T-helper 2 cell (primary cell): ENCODE results near the gene NOP56.
A peak's percentile ranks its signal among the peaks of the same experiment; 100 is the strongest.
"Not testable (repeated sequence)": the region's sequence is repeated elsewhere in the genome, so short reads cannot be mapped to it uniquely, and the experiment has no call there.

Experiments
- DNase-seq, 5 experiments: peaks; one replicate each; pipeline versions ENCODE4 v3.0.0 to v3.0.0-alpha.2; 2012 to 2022

Gene NOP56

DNA sequence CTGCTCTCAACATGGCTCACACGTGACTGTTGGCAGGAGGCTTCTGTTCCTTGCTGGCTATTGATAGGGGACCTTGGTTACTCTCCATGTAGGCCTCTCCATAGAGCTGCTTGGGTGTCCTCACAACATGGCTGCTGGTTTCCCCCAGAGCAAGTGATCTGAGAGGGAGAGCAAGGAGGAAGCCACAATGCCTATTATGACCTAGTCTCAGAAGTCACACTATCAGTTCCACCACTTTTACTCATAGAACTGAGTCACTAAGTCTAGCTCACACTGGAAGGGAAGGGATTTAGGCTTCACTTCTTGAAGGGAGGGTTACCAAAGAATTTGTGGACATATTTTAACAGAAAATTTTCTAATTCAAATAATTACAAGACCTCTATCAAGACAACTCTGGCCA, 8.7 kb upstream of the NOP56 start:
- no peak for DNase-seq

DNA sequence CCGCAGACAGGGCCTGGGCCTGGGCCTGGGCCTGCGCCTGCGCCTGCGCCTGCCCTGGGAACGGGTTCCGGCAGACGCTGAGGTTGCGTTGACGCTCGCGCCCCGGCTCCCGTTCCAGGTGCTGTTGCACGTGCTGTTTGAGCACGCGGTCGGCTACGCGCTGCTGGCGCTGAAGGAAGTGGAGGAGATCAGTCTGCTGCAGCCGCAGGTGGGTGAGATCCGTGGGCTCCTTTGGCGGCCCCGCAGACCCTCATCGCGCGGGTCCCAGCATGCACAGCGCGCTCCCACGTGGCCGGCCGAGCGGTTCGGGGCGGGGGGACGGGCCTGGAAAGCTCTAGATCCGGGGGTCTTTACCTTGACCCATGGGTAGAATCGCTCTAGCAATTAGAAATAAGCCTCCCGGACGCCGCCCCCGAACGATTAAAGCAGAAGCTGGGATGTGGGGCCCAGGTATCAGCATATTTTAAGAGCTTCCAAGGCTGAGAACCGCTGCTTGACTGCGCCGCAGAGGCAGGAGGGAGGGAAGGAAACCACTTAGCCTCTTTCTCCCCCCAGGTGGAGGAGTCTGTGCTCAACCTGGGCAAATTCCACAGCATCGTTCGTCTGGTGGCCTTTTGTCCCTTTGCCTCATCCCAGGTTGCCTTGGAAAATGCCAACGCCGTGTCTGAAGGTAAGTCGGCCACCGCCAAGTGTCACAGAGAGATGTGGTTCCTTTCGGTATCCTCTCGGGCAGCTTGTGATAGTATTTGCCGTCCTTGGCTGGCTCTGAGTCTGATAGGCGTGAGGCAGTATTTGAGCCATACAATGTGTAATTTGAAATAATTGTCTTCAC, 508 bp downstream of the NOP56 start:
- peak in 1 of 5 experiments; percentile 35 for DNase-seq

DNA sequence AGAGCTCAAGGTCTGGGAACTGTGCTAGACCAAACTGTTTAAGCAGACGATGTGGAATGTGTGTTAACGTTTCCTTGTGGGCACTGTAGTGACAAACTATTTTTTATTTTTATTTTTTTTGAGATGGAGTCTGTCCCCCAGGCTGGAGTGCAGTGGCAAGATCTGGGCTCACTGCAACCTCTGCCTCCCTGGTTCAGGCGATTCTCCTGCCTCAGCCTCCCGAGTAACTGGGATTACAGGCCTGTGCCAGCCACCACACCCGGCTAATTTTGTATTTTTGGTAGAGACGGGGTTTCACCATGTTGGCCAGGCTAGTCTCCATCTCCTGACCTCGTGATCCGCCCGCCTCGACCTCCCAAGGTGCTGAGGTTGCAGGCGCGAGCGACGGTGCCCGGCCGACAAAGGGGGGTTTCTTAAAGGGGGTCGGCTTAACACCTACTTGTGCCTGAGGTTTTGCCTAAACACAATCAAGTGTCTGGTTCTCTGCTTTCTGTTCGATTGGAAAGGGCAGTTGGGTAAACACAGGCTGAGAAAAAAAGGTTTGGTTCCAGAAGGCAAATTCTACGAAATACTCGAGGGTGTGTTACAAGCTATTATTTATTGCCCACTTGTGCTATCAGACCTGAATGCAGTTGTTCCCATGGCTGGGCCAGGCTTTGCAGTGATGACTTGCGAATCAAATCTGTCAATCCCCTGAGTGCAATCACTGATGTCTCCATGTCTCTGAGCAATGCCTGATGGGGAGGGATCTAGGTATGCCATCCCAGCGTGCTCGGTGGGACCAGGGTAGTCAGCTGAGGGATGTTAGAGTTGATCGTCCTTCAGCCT, 1.3 kb downstream of the NOP56 start:
- DNase-seq, result no peak

DNA sequence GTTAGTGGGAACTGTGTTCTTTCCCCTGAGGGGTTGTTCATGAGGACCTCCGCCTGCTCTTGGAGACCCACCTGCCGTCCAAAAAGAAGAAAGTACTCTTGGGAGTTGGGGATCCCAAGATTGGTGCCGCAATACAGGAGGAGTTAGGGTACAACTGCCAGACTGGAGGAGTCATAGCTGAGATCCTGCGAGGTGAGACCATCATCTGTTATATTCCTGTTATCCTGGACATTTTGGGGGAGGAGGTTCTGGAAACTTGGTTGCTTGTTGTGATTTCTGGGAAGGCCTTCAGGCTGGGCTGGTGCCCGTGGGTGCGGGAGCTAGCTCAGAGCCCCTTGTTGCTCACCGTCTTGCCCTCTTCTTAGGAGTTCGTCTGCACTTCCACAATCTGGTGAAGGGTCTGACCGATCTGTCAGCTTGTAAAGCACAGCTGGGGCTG, 2.0 kb downstream of the NOP56 start:
- no peak for DNase-seq

DNA sequence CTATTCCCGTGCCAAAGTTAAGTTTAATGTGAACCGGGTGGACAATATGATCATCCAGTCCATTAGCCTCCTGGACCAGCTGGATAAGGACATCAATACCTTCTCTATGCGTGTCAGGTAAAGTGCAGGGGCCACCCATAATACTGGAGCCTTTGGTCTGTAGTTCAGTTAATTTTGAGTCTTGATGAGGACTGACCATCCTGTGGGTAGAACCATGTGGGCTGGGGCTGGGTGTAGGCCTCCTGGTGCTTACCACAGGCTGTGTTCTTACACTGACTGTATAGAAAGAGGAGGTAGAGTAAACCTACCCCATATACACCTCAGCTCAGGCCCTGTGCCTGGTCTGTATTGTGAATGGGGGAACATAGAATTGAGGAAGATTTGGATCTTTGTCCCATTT, 2.4 kb downstream of the NOP56 start:
- DNase-seq, result no peak

DNA sequence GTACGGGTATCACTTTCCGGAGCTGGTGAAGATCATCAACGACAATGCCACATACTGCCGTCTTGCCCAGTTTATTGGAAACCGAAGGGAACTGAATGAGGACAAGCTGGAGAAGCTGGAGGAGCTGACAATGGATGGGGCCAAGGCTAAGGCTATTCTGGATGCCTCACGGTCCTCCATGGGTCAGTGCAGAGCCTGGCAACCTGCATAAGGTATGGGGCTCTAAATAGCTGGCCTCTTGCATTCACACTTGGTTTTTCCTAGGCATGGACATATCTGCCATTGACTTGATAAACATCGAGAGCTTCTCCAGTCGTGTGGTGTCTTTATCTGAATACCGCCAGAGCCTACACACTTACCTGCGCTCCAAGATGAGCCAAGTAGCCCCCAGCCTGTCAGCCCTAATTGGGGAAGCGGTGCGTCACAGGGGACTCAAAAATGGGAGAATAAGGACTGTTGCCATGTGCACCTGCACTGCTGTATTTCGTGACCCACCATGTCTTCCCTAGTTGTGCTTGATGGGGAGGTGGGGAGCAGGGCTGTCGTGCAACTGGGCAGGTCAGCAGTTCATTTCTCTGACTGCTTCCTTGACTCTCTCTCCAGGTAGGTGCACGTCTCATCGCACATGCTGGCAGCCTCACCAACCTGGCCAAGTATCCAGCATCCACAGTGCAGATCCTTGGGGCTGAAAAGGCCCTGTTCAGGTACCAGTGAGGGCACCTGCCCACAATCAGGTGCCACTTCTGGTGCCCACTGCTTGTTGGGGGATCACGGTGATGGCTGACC, 3.1 kb downstream of the NOP56 start:
- no peak for DNase-seq

DNA sequence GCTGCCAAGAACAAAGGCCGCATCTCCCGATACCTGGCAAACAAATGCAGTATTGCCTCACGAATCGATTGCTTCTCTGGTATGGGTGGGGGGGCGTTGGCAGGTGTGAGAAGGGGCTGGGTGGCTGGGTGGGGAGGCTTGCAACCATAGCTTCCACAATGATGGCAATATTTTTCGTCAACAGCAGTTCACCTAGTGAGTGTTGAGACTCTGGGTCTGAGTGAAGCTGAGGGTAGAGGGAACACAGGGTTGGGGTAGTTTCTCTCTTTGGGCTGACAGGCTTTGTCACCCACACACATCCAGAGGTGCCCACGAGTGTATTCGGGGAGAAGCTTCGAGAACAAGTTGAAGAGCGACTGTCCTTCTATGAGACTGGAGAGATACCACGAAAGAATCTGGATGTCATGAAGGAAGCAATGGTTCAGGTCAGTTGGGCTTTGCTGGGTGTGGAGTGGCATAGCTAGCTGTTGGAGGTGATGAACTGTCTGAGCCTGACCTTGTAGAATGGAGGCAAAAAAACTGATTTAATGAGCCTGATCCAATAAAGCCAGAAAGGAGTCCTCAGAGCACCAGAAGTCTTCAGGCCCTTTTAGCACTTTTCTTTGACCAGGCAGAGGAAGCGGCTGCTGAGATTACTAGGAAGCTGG, 4.2 kb downstream of the NOP56 start:
- no peak for DNase-seq

DNA sequence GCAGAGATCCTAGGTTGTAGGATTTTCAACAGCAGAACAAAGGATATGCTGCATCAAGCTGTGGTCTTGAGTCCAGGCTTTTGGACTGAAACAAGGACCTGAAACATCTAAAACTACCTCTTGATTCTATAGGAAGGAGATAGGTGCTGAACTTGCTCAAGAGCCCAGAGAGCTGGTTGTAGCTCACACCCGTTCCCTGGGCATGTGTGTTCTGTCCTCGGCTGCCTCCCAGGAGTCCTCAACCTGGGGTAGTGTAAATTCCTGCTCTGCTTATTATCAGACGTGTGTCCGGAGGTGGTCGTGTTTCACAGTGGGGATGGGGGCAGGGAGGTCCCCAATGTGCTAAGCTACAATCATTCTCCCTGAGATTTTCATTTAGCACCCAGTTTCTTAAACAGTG, 4.8 kb downstream of the NOP56 start:
- no peak for DNase-seq

DNA sequence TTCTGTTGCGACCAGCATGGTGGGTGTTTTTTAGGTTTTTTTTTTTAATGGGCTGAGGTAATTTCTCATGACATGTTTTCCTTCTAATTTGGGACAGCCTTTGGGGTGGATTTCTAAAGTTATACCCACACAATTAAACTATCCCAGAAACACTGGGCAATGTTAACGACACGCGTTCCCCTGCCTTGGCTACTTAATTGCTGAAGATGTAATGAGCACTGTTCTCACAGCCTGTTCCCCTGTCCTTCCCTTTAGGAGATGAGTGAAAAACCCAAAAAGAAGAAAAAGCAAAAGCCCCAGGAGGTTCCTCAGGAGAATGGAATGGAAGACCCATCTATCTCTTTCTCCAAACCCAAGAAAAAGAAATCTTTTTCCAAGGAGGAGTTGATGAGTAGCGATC, 5.2 kb downstream of the NOP56 start:
- DNase-seq, result no peak

DNA sequence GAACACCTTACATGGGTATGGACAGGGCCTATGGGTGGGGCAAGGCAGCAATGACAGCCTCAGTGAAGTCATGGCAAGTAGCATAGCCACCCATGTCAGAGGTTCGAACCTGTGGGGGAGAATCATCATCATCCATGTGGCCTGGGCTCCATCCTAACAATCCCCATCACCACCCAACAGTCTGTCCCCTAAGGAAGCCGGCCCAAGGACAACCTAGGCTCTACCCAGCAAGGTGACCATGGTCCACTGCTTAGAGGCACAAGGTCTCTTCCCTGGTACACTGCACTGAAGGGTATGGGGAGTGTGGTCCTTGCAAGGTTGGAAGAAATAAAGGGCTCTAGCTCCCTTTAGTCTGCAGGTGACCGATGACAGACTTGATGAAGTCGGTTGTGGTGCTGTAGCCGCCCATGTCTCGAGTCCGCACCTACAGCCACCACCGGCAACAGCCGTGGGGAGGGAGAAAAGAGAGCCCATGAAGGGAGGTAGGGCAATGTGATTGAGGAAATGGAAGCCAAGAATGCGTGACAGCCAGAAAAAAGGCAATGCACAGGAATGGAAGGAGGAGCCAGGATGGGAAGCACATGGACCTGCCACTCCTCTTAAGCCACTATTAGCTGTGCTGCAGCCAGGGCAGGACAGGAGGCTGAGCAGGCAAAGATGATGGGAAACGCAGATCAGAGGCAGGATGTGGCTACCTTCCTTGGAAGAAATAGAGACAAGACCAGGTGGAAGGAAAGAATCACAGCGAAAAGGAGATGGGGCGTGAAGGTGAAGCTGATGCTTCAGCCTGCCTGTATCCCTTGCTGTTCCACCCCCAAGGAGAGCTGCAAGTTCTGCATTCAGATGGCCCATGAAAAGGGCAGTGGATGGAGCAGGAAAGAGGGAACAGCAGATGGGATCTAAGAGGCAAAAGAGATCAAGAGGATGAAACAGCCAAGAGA, 6.3 kb downstream of the NOP56 start:
- DNase-seq, result no peak

DNA sequence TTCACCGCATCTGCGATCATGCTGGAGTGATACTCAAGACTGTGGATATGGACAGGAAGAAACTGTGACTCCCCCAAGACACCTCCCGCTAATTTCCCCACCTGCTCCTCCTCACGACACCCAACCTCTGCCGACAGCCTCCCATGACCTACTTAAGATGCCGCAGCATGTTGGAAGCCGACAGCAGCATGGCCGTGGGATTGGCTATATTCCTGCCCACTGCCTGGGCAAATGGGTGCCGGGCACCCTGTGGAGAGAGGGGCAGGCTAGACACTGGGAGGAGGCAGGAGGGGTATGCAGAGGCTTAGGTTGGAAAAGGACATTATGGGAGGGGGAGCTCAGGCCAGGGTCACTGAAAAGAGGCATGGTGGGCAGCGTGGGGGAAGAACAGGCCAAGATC, 7.1 kb downstream of the NOP56 start:
- no peak for DNase-seq

DNA sequence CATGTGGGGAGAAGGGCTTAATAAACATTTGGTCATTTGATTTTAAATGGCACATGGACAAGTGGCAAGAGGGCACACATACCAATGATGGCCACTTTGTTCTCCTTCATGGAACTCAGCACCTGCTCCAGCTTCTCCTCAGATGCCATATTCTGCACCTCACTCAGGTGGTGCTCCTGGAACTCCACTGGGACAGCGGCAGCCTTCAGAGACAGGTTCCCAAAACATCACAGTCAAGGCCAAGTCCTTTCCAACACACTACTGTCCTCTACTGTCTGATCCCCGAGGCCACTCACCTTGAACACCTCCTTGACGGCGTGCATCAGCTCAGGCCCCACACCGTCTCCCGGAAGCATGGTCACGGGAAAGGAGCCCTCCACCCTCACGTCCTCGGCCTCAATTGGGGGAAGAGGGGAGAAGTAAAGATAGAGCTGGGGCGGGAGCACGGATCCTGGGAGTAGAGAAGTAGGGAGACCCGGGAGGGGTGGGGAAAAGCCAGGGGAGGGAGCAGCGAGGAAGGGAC, 11.0 kb downstream of the NOP56 start:
- DNase-seq, result no peak

DNA sequence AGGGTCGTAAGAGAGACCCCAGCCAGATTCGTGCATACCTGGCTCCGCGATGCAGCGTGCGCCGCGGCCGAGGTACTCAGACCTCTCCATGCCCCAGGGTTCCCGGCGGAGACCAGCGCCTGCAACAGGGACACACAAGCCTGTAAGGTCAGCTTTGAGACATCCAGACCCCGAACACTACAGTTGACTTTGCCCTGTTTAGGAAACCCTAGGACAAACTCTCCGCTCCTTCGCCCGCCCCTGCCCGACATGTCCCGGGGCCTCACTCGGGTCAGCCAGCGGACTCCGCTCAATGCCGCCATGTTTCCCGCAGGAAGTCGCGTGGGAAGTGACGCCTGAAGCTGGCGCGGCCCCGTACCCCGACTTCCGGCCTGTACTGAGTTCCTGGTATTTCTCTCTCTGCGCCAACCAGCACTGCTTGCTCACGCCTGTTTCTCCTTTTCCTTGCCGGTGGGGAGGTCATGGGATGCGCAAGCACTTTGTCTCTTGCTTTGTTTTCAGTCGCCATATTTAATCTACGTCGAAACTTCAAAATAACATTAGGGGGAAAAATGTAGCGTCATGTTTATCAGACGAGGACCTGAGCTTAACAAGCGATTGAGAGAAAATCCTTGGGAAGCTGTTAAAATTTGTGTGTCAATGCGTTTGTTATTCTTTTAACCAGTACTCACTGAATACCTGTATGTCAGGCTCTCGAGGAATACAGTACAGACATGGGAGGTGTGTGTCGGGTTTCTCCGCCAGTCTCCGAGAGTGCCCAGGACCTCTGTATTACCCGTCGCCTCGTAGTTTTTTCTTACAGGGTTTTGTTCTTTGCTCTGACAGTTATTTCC, 11.7 kb downstream of the NOP56 start, which contains the start of gene IDH3B:
IDH3B (minus strand) TSS at position 330 of the 833 bp plus-strand sequence; CDS start at position 302, 28 bp downstream.
- DNase-seq, result peak; percentile 72 to 95 (median 87)

DNA sequence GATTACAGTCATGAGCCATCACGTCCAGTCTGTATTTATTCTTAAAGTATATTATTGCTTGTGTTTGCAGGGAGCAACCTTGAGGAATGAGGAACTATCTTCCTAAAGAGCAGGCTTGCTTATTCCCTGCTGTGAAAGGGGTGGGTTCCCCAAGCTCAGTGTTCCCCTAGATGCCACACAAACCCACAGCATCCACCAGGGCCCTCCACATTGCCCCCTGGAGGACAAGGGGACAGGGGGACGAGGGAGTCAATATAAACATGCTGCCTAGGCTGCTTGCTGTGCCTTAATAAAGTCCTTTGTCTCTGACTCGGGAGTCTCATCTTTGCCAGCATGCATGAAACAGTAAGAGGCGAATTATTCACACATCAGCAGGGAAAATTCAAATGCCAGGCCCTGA, 19.5 kb downstream of the NOP56 start:
- no peak for DNase-seq

DNA sequence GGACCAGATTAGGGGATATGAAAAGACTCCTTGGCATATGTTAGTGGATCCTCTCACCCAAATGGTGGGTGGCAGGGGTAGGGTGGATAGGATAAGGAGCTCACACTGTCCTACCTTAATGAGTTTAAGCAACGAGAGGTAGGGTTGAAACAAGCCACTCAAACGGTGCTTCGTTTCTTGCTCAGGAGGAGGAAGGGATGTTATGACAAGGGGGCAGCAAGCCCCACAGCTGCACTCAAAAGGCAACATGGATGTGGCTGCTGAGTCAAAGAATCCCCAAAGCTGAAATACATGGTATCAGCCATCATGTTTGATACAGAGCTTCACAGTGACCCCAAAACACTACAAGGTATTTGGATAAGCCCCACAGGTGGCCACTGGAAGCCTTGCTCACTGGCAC, 20.0 kb downstream of the NOP56 start:
- DNase-seq, result no peak

DNA sequence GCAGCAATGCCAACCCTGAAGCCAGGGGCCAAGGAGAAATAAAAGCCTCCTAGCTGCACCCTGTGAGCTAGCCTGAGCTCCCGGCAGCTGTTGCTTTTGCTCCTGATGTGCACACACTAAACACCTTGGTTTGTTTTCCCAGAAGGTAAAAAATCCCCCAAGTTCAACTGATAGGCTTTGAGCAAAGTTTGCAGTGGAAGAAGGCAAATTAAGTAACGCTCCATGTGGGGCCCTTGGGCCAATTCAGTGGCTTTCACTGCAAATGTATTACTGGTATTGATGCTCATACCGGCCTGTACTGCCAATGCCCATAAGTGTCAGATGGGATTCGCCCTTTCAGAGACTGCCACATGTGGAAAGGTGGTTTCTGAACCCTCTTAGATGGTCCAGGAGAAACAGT, 21.0 kb downstream of the NOP56 start:
- no peak for DNase-seq

DNA sequence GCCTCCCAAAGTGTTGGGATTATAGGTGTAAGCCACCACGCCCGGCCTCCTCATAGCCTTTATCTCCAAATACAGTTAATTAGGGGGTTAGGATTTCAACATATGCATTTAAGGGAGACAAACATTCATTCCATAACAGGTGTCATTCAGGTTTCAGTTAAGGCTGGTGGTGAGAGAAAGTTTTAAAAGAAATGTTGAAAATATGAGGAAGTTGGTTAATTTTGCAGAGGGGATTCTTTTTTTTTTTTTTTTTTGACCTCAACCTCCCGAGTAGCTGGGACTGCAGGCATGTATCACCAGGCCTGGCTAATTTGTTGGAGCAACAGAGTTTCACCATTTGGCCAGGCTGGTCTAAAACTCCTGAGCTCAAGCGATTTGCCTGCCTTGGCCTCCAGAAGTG, 27.6 kb downstream of the NOP56 start:
- DNase-seq, result no peak

DNA sequence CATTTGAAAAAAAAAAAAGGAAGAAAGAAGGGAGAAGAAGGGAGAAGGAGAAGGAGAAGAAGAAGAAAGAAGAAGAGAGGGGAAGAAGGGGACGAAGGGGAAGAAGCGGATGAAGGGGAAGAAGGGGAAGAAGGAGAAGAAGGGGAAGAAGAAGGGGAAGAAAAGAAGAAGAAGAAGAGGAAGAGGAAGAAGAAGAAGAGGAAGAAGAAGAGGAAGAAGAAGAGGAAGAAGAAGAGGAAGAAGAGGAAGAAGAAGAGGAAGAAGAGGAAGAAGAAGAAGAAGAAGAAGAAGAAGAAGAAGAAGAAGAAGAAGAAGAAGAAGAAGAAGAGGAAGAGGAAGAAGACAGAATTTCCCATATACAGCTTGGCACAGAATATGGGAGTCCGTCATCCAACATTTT, 29.6 kb downstream of the NOP56 start:
- DNase-seq, result not testable (repeated sequence)

DNA sequence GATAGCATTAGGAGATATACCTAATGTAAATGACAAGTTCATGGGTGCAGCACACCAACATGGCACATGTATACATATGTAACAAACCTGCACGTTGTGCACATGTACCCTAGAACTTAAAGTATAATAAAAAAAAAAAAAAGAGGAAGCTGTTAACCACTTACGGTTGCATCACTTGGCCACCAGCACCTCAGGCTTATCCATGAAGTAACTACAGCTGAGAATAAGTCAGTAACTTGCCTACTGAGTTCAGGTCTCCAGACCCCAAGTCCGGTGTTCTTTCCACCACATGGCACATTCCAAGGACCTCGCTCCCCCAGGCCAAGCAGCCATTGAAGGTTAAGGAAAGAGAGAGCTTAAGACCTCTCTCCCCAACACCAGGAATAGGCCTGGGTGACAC, 32.4 kb downstream of the NOP56 start:
- DNase-seq, result peak in 1 of 5 experiments; percentile 37

DNA sequence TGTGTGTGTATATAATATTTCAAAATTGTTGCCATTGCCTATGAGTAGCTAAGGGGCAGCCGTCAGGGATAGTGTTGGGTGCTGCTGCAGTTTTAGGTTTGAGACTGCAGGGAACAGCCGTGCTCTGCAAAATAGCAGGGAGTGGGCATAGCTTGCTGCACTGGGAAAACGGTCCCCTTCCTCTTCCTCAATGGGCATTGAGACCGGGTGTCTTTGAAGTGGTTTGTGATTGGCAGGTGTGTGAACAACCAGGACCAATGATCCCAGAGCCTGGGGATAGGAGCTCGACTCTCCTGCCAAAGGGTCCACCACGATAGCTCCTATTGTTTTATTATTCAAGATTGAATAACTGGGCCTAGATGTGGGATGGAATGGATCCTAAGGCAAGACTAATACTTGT, 35.1 kb downstream of the NOP56 start:
- no peak for DNase-seq
